B cell (primary cell): ENCODE data around the gene GULP1. TPM values are rescaled to one million over a fixed set of nuclear protein-coding genes. Genes with fewer than 3 reads are reported as not detected.

Source experiments
- ATAC-seq: fragments of 200-7000 bp; cut with Tn5 transposase; one replicate; pipeline ENCODE4 v1.10.0; 2021; ENCODE audit warnings: low read depth, mild to moderate bottlenecking, moderate number of reproducible peaks, moderate library complexity
- CTCF ChIA-PET: fragments of 350-600 bp; sonication (Branson Sonifier 250); formaldehyde crosslinking; loops from one replicate; lab custom pipeline; 2021; ENCODE audit warnings: antibody characterized with exemption, inconsistent platforms; lab: Charles Lee
- POLR2A ChIA-PET: fragments of 350-600 bp; sonication (Branson Sonifier 250); formaldehyde crosslinking; loops from one replicate; lab custom pipeline; 2021; ENCODE audit warnings: antibody characterized with exemption; lab: Charles Lee
- DNase-seq: peaks from one replicate; pipeline ENCODE4 v3.0.0; 2013
- H2AFZ ChIP-seq: 2 replicates; pipeline ENCODE4 v1.6.1; 2012; ENCODE audit warnings: mild to moderate bottlenecking, low read depth, low read length; ENCODE audit not compliant: insufficient read depth, poor library complexity, severe bottlenecking
- H3K27ac ChIP-seq, 2 donors: 1 replicate in 1 of 2; 2 replicates in 1 of 2; pipeline ENCODE4 v1.5.1; 2012 to 2013; ENCODE audit warnings: low read length in 2 of 2, mild to moderate bottlenecking in 2 of 2, moderate library complexity in 1 of 2
- H3K27me3 ChIP-seq, 4 experiments: fragments of 200-600 bp in 1 of 4; sonication (generic) in 1 of 4; replicated peaks in 1 of 4; 1 replicate in 2 of 4; 2 replicates in 2 of 4; pipeline versions ENCODE4 v1.6.1 to v1.7.0; 2013 to 2016; ENCODE audit warnings: low read length in 3 of 4, mild to moderate bottlenecking in 2 of 4, mixed read lengths in 1 of 4, moderate library complexity in 1 of 4; ENCODE audit not compliant: insufficient read depth in 4 of 4, control insufficient read depth in 3 of 4; ENCODE audit errors: control extremely low read depth in 1 of 4
- H3K36me3 ChIP-seq, 2 experiments: replicated peaks in 1 of 2; 1 replicate in 1 of 2; 2 replicates in 1 of 2; pipeline versions ENCODE4 v1.6.1 to v1.7.1; 2013; ENCODE audit warnings: low read length in 1 of 2; ENCODE audit not compliant: insufficient read depth in 2 of 2, control insufficient read depth in 1 of 2; ENCODE audit errors: control extremely low read depth in 1 of 2, extremely low read depth in 1 of 2
- H3K4me1 ChIP-seq, 2 donors: fragments of 200-600 bp in 1 of 2; sonication (generic) in 1 of 2; 1 replicate in 1 of 2; 2 replicates in 1 of 2; pipeline versions ENCODE4 v1.5.1 to v1.6.1; 2013 to 2017; ENCODE audit warnings: low read length in 2 of 2; ENCODE audit not compliant: control insufficient read depth in 2 of 2, insufficient read depth in 2 of 2
- H3K4me2 ChIP-seq: replicated peaks from 2 replicates; pipeline ENCODE3; 2012; ENCODE audit warnings: mild to moderate bottlenecking, low read depth, low read length; ENCODE audit not compliant: poor library complexity, severe bottlenecking
- H3K4me3 ChIP-seq, 5 experiments: fragments of 200-600 bp in 1 of 5; sonication (generic) in 1 of 5; 1 replicate in 3 of 5; 2 replicates in 2 of 5; pipeline versions ENCODE4 v1.5.1 to v1.7.0; 2011 to 2016; ENCODE audit warnings: low read length in 4 of 5, mild to moderate bottlenecking in 4 of 5, low read depth in 2 of 5, control low read depth in 1 of 5, moderate library complexity in 1 of 5; ENCODE audit not compliant: insufficient read depth in 1 of 5; ENCODE audit errors: control extremely low read depth in 1 of 5, extremely low read depth in 1 of 5
- H3K79me2 ChIP-seq: fragments of 200-600 bp; sonication (generic); one replicate; pipeline ENCODE4 v1.6.0; 2016; ENCODE audit warnings: low read length; ENCODE audit not compliant: control insufficient read depth, insufficient read depth
- H3K9ac ChIP-seq: fragments of 200-600 bp; sonication (generic); 2 replicates; pipeline ENCODE4 v1.6.1; 2017; ENCODE audit warnings: mild to moderate bottlenecking, low read length, moderate library complexity
- H3K9me3 ChIP-seq, 3 donors: one replicate each; pipeline versions ENCODE4 v1.6.1 to v1.7.1; 2013; ENCODE audit warnings: low read length in 2 of 3; ENCODE audit not compliant: control insufficient read depth in 2 of 3, insufficient read depth in 1 of 3; ENCODE audit errors: control extremely low read depth in 1 of 3
- H4K20me1 ChIP-seq: 2 replicates; pipeline ENCODE4 v1.6.0; 2012; ENCODE audit warnings: mild to moderate bottlenecking, low read length; ENCODE audit not compliant: insufficient read depth, control insufficient read depth, poor library complexity, severe bottlenecking
- H3K27ac Mint-ChIP-seq: one replicate; pipeline ENCODE4 v1.8.0; 2021; ENCODE audit warnings: mixed read lengths
- H3K27me3 Mint-ChIP-seq: one replicate; pipeline ENCODE4 v1.8.0; 2021; ENCODE audit warnings: mixed read lengths
- H3K4me1 Mint-ChIP-seq: one replicate; pipeline ENCODE4 v1.8.0; 2021; ENCODE audit warnings: mixed read lengths
- H3K4me3 Mint-ChIP-seq: one replicate; pipeline ENCODE4 v1.8.0; 2021; ENCODE audit warnings: mixed read lengths
- H3K9me3 Mint-ChIP-seq: one replicate; pipeline ENCODE4 v1.8.0; 2022; ENCODE audit warnings: mixed read lengths; ENCODE audit not compliant: insufficient read depth
- EZH2 ChIP-seq: IDR thresholded peaks from 2 replicates; pipeline ENCODE4 v1.6.1; 2012; ENCODE audit warnings: borderline replicate concordance, low read depth, mild to moderate bottlenecking, moderate library complexity, low read length; ENCODE audit not compliant: insufficient read depth, poor library complexity, severe bottlenecking
- WGBS: methylation state at CpG from one replicate; pipeline ENCODE4 v1.1.5; 2013; ENCODE audit warnings: missing lambda C conversion rate; ENCODE audit not compliant: insufficient coverage; 5-methylcytosine and 5-hydroxymethylcytosine counted together
- intact Hi-C: fragments of 100-400 bp; cut with micrococcal nuclease; formaldehyde crosslinking; loops from one replicate; pipeline ENCODE4 v1.10.0; 2022
- polyA plus RNA-seq: library from polyadenylated mRNA; depleted of rRNA; stranded (reverse); fragments of >200 nt; gene quantifications from 2 replicates; pipeline ENCODE4 v1.2.3, GENCODE V29; 2012
- total RNA-seq, 2 donors: library from RNA; stranded (reverse); fragments of 120-200 nt in 1 of 2; gene quantifications; 1 replicate in 1 of 2; 2 replicates in 1 of 2; pipeline versions ENCODE4 v1.2.3 to v1.2.4, GENCODE V29; 2013 to 2022
- TF ChIP-seq, protein P1 (sequence below): fragments of 200-600 bp; IDR thresholded peaks from one replicate; pipeline ENCODE4 v1.8.0; 2022; ENCODE audit warnings: antibody characterized with exemption, mild to moderate bottlenecking

GULP1 gene
- total and polyA plus RNA-seq, 2 donors (not counting 1 experiment from before 2014, with no cell fraction given) = not detected

DNA sequence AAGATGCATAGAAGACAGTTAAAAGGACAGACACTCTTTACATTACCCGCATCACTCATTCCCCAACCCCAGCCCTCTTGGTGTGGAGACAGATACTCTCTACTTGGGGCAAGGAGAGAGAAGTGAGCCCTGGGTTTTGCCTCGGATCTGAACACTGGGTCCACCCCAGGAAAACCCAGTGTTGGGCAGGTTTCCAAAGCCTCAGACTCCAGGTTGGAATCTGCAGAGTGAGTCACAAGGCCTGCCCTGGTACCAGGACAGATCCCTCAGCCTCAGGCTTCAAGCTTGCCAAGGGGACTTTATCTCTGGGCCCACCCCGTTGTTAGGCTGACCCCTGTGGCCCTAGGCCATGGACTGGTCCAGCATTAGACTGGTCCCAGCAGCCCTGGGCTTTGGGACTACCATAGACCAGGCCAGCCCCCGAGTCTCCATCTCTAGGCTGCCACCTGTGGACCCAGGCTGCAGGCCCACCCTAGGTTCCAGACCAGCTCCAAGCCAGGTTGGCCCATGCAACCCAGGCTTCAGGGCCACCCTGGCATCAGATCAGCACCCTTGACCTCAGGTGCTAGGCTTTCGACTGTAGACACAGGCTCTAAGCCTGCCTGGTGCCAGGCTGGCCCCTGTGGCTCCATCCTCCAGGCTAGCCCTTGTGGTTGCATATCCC is 112.8 kb downstream of the GULP1 start:
- 73% methylated on average over 4 of the region's 5 CpGs for WGBS
- ChIA-PET CTCF (no interaction called here), POLR2A (no interaction called here)
- Histone ChIP-seq H3K4me2 (no peak overlapping the region), H3K79me2 (no peaks in the 10 kb centered on the region), H3K36me3 (no peaks in the 10 kb centered on the region), H4K20me1 (no peaks in the 10 kb centered on the region), H2AFZ (no peak overlapping the region), H3K9ac (no peak overlapping the region), H3K9me3 (peaks cover 0 to 17% (median 3%) of the 10 kb centered on the region in 3 donors), H3K27ac (no peak overlapping the region), H3K27me3 (no peaks in the 10 kb centered on the region), H3K4me3 (no peak overlapping the region), H3K4me1 (no peaks in the 10 kb centered on the region)
- Mint-ChIP-seq H3K4me1 (no peaks in the 10 kb centered on the region), H3K27me3 (no peaks in the 10 kb centered on the region), H3K4me3 (no peak overlapping the region), H3K9me3 (peaks cover 6% of the 10 kb centered on the region), H3K27ac (no peak overlapping the region)
- no peak for DNase-seq
- TF ChIP-seq EZH2 = no peak
- TF ChIP-seq, protein P1, sequence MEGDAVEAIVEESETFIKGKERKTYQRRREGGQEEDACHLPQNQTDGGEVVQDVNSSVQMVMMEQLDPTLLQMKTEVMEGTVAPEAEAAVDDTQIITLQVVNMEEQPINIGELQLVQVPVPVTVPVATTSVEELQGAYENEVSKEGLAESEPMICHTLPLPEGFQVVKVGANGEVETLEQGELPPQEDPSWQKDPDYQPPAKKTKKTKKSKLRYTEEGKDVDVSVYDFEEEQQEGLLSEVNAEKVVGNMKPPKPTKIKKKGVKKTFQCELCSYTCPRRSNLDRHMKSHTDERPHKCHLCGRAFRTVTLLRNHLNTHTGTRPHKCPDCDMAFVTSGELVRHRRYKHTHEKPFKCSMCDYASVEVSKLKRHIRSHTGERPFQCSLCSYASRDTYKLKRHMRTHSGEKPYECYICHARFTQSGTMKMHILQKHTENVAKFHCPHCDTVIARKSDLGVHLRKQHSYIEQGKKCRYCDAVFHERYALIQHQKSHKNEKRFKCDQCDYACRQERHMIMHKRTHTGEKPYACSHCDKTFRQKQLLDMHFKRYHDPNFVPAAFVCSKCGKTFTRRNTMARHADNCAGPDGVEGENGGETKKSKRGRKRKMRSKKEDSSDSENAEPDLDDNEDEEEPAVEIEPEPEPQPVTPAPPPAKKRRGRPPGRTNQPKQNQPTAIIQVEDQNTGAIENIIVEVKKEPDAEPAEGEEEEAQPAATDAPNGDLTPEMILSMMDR = no peak
- no peak for ATAC-seq
- intact Hi-C loops = no loop called here

DNA sequence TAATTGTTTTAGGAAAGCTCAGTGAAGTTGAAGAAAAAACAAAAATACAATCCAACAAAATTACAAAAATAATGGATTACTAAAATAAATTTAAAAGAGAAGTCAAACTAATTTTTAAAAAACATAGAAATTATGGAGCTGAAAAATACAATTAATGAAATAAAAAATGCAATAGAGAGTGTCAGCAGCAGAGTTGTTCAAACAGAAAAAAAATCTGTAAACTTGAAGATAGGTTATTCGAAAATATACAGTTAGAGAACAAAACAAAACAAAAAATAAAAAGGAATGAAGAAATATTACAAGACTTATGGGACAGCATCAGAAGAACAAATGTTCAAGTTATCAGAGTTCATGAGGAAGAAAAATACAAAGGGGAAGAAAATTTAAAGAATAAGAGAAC is 114.7 kb downstream of the GULP1 start:
- TF ChIP-seq, protein P1 = no peak
- peaks cover 6% of the 10 kb centered on the region for H3K9me3 Mint-ChIP-seq
- Histone ChIP-seq H3K27me3 (no peaks in the 10 kb centered on the region), H3K79me2 (no peaks in the 10 kb centered on the region), H3K4me3 (no peak overlapping the region), H3K9ac (no peak overlapping the region), H4K20me1 (no peaks in the 10 kb centered on the region), H2AFZ (no peak overlapping the region), H3K4me1 (no peaks in the 10 kb centered on the region), H3K4me2 (no peak overlapping the region), H3K27ac (no peak overlapping the region), H3K36me3 (no peaks in the 10 kb centered on the region), H3K9me3 (peaks cover 0 to 17% (median 3%) of the 10 kb centered on the region in 3 donors)
- ATAC-seq = no peak
- intact Hi-C loops = no loop called here
- no peak overlapping the region for H3K4me3 Mint-ChIP-seq
- no peak overlapping the region for H3K27ac Mint-ChIP-seq
- no peak for DNase-seq
- POLR2A ChIA-PET = no interaction called here
- CTCF ChIA-PET = no interaction called here
- WGBS = no CpG with 5 or more reads among the region's 1 CpG
- no peaks in the 10 kb centered on the region for H3K4me1 Mint-ChIP-seq
- H3K27me3 Mint-ChIP-seq = no peaks in the 10 kb centered on the region
